Naive thymus-derived CD4-positive, alpha-beta T cell (primary cell): ENCODE measurements around the gene ANK3. TPM values are rescaled to one million over a fixed set of nuclear protein-coding genes. Genes with fewer than 3 reads are reported as not detected.

Experiments
- ATAC-seq: fragments of 150-1000 bp; cut with Tn5 transposase; 2 replicates; pipeline ENCODE4 v1.10.0; 2021; ENCODE audit warnings: mild to moderate bottlenecking, moderate library complexity
- CTCF ChIA-PET: fragments of 350-600 bp; sonication (Branson Sonifier 250); formaldehyde crosslinking; loops from one replicate; lab custom pipeline; 2021; ENCODE audit warnings: antibody characterized with exemption; lab: Charles Lee
- POLR2A ChIA-PET: fragments of 350-600 bp; sonication (Branson Sonifier 250); formaldehyde crosslinking; loops from one replicate; lab custom pipeline; 2021; ENCODE audit warnings: antibody characterized with exemption, inconsistent platforms; lab: Charles Lee
- DNase-seq, 9 donors: peaks; one replicate each; pipeline versions ENCODE4 v3.0.0 to v3.0.0-alpha.2; 2020 to 2022; ENCODE audit warnings: mixed read lengths in 1 of 9
- H3K27ac ChIP-seq: one replicate; pipeline ENCODE4 v1.7.0; 2013; ENCODE audit warnings: mild to moderate bottlenecking, low read depth, low read length, moderate library complexity
- H3K27me3 ChIP-seq, 2 donors: one replicate each; pipeline ENCODE4 v1.7.0; 2013; ENCODE audit warnings: low read length in 2 of 2, mild to moderate bottlenecking in 2 of 2, moderate library complexity in 2 of 2; ENCODE audit not compliant: control insufficient read depth in 2 of 2, insufficient read depth in 2 of 2
- H3K36me3 ChIP-seq, 3 experiments: 1 replicate in 2 of 3; 2 replicates in 1 of 3; pipeline ENCODE4 v1.7.0; 2013; ENCODE audit warnings: low read length in 3 of 3, mild to moderate bottlenecking in 3 of 3, moderate library complexity in 1 of 3; ENCODE audit not compliant: insufficient read depth in 3 of 3, control insufficient read depth in 2 of 3
- H3K4me1 ChIP-seq, 2 donors: one replicate each; pipeline ENCODE4 v1.7.0; 2013; ENCODE audit warnings: low read length in 2 of 2, mild to moderate bottlenecking in 2 of 2, moderate library complexity in 1 of 2; ENCODE audit not compliant: control insufficient read depth in 2 of 2, insufficient read depth in 2 of 2
- H3K4me3 ChIP-seq: 2 replicates; pipeline ENCODE4 v1.7.0; 2013; ENCODE audit warnings: mild to moderate bottlenecking, low read length
- H3K9me3 ChIP-seq, 3 experiments: 1 replicate in 2 of 3; 2 replicates in 1 of 3; pipeline ENCODE4 v1.7.0; 2013; ENCODE audit warnings: low read length in 3 of 3; ENCODE audit not compliant: control insufficient read depth in 2 of 3
- H3K27ac Mint-ChIP-seq, 9 donors: one replicate each; pipeline ENCODE4 v1.8.0; 2020 to 2022; ENCODE audit warnings: mixed read lengths in 9 of 9, mild to moderate bottlenecking in 8 of 9, moderate library complexity in 5 of 9, inconsistent platforms in 2 of 9
- H3K27me3 Mint-ChIP-seq, 5 donors: one replicate each; pipeline ENCODE4 v1.8.0; 2021 to 2022; ENCODE audit warnings: mixed read lengths in 5 of 5, mild to moderate bottlenecking in 1 of 5
- H3K36me3 Mint-ChIP-seq, 5 donors: one replicate each; pipeline ENCODE4 v1.8.0; 2020 to 2022; ENCODE audit warnings: mixed read lengths in 5 of 5, mild to moderate bottlenecking in 3 of 5, inconsistent platforms in 1 of 5
- H3K4me1 Mint-ChIP-seq, 7 donors: one replicate each; pipeline ENCODE4 v1.8.0; 2020 to 2022; ENCODE audit warnings: mixed read lengths in 7 of 7, mild to moderate bottlenecking in 3 of 7, inconsistent platforms in 1 of 7
- H3K4me3 Mint-ChIP-seq, 10 donors: one replicate each; pipeline ENCODE4 v1.8.0; 2020 to 2022; ENCODE audit warnings: mild to moderate bottlenecking in 10 of 10, mixed read lengths in 10 of 10, moderate library complexity in 6 of 10, inconsistent platforms in 2 of 10
- H3K9me3 Mint-ChIP-seq, 11 donors: one replicate each; pipeline ENCODE4 v1.8.0; 2020 to 2022; ENCODE audit warnings: mixed read lengths in 11 of 11, mild to moderate bottlenecking in 4 of 11, inconsistent platforms in 1 of 11, moderate library complexity in 1 of 11
- intact Hi-C, 2 donors: fragments of 100-400 bp; cut with micrococcal nuclease; formaldehyde crosslinking; loops; one replicate each; pipeline ENCODE4 v1.15.1; 2023
- polyA plus RNA-seq, 2 donors: library from polyadenylated mRNA; unstranded; fragments of 300-500 nt; fragmentation: Illumina TruSeq; gene quantifications; one replicate each; pipeline ENCODE4 v1.2.3, GENCODE V29; 2021
- total RNA-seq, 6 experiments: library from RNA in 5 of 6; stranded (reverse) in 5 of 6; gene quantifications; 1 replicate in 5 of 6; 2 replicates in 1 of 6; pipeline ENCODE4 v1.2.3 and lab custom pipeline; 2021 to 2026

The ANK3 gene
- total and polyA plus RNA-seq, 7 experiments from 2014 or later = 23.9 to 72.9 (median 61.4) TPM

DNA sequence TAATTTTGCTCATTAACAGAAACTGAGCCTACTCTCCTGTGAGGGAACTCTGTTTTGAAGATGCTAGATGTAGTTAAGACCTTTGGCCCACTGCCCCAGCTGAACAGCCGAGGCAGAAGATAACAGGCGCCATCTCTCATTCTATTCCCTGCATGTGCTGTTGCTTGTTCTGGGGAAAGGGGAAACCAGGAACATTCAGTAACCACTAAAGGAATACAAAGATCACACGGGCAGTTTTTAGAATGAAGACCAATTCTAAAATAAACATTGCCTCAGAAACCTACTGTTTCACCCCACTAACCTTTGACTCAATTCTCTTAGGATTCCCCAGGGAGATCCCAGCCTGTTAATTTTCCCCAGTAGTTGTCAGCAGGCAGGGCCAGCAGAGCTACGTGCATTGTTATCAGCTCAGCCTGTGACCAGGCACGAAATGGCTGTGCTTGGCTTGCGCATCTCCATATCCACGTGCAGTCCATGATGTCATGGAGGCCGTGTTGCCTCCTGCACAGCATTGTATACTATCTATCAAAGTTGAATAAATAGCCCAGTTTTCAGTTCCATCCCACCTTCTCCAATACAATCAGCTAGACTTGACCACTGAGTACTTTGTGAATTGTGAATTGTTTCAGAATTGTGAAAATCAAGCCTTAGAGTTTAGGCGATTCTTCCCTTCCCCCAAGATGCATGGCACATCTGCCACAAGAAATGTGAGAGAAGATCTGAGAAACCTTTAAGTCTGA is 36.0 kb downstream of the ANK3 start:
- no peak for ATAC-seq
- no peak overlapping the region for H3K4me3 Mint-ChIP-seq

DNA sequence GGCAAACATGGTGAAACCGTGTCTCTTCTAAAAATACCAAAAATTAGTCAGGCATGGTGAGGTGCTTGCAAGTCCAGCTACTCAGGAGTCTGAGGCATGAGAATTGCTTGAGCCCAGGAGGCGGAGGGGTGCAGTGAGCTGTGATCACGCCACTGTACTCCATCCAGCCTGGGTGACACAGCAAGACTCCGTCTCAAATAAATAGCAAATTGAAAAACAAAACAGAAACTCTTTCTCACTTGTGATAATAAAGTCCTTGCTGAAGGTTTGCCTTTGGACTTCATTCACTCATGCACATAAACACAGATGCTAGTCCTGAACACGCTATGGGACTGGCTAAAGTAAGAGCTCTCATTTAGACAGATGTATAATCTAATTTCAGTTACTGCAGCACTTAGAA is 37.6 kb downstream of the ANK3 start:
- no peak overlapping the region for H3K27ac Mint-ChIP-seq
- H3K4me1 Mint-ChIP-seq = peaks cover 0 to 40% (median 12%) of the 10 kb centered on the region in 7 donors
- no peaks in the 10 kb centered on the region for H3K4me1 ChIP-seq
- ChIA-PET POLR2A (no interaction called here), CTCF (no interaction called here)
- H3K4me3 Mint-ChIP-seq = no peak overlapping the region
- no peak overlapping the region for H3K27ac ChIP-seq
- DNase-seq = no peak
- no peaks in the 10 kb centered on the region for H3K9me3 ChIP-seq
- peaks cover 0 to 8% (median 3%) of the 10 kb centered on the region in 5 donors for H3K36me3 Mint-ChIP-seq
- intact Hi-C loops = no loop called here
- H3K27me3 ChIP-seq = no peaks in the 10 kb centered on the region
- no peaks in the 10 kb centered on the region for H3K9me3 Mint-ChIP-seq
- no peak overlapping the region for H3K4me3 ChIP-seq
- no peaks in the 10 kb centered on the region for H3K27me3 Mint-ChIP-seq
- H3K36me3 ChIP-seq = no peaks in the 10 kb centered on the region
- ATAC-seq = no peak

More for the DNA sequence above, 36.0 kb downstream of the ANK3 start:
- Mint-ChIP-seq H3K27ac (no peak overlapping the region), H3K4me1 (peaks cover 0 to 35% (median 12%) of the 10 kb centered on the region in 7 donors), H3K27me3 (no peaks in the 10 kb centered on the region), H3K9me3 (no peaks in the 10 kb centered on the region), H3K36me3 (peaks cover 0 to 8% (median 3%) of the 10 kb centered on the region in 5 donors)
- H3K4me3 ChIP-seq = no peak overlapping the region
- ChIA-PET POLR2A (no interaction called here), CTCF (interaction anchor here (0.6 kb wide), 2 partner anchors 10 to 366 kb away, joined by 3 read pairs; no protein-coding TSS in a partner anchor)
- intact Hi-C loops = no loop called here
- no peaks in the 10 kb centered on the region for H3K9me3 ChIP-seq
- no peaks in the 10 kb centered on the region for H3K4me1 ChIP-seq
- no peaks in the 10 kb centered on the region for H3K27me3 ChIP-seq
- H3K36me3 ChIP-seq = no peaks in the 10 kb centered on the region
- H3K27ac ChIP-seq = no peak overlapping the region
- no peak for DNase-seq

DNA sequence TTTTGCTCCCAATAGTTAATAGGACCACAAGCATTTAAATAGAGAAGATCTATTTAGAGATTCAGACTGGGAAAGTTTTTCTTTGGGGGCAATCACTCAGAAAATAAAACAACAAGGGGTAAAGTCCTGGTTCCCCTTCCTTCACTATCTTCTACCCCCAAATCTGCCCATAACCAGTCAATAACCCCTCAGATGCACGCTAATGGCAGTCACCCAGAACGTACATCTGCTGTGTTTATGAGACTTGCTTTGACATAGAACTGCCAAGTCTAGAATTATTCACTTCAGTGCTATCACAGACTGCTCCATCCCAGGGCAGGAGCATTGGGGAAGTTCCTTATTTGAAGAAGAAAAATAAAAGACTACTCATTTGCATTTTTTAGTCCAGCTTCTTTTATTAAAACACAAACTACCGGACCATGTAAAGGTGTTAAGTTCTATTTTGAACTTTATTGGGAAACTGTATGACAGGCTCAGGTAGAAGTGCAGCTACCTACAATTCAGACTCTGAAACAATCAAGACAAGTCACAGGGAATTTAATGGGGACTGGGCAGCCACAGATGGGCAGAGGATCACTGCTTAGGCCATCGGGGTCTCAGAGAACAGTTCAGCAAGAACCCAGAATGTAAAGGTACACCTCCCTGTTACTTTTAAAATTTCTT is 38.4 kb downstream of the ANK3 start:
- CTCF ChIA-PET = no interaction called here
- Histone ChIP-seq H3K9me3 (no peaks in the 10 kb centered on the region), H3K27me3 (no peaks in the 10 kb centered on the region), H3K36me3 (no peaks in the 10 kb centered on the region), H3K27ac (no peak overlapping the region), H3K4me1 (no peaks in the 10 kb centered on the region), H3K4me3 (no peak overlapping the region)
- Mint-ChIP-seq H3K36me3 (peaks cover 0 to 8% (median 3%) of the 10 kb centered on the region in 5 donors), H3K4me1 (peaks cover 0 to 43% (median 12%) of the 10 kb centered on the region in 7 donors), H3K4me3 (no peak overlapping the region), H3K27ac (peak overlapping the region in 1 of 9 donors; percentile 38), H3K27me3 (no peaks in the 10 kb centered on the region), H3K9me3 (no peaks in the 10 kb centered on the region)
- DNase-seq (no peak), ATAC-seq (peak; percentile 47)
- intact Hi-C loops = no loop called here
- POLR2A ChIA-PET = no interaction called here

DNA sequence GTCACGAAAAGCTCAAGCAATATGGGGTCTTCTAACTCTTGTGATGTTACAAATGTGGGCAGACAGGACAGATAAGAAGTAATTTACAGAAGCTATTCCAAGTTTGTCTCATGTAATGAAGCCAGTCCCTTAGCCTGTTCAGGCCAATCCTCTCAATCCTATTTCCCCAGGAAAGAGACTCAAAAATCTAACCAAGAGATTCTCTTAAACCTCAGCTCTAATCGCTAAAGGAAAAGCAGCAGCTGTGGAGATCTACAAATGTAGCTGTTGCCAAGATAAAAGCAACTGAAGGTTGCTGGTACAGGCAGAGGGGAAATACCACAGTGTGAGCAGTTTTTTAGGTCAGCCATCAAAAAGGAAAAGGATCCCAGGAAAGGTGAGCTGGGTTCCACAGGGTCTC is 39.3 kb downstream of the ANK3 start:
- H3K36me3 ChIP-seq = no peaks in the 10 kb centered on the region
- H3K27ac Mint-ChIP-seq = peak overlapping the region in 1 of 9 donors; percentile 14
- no peak overlapping the region for H3K4me3 Mint-ChIP-seq
- H3K27me3 ChIP-seq = no peaks in the 10 kb centered on the region
- ATAC-seq (no peak), DNase-seq (no peak)
- peaks cover 0 to 8% (median 4%) of the 10 kb centered on the region in 5 donors for H3K36me3 Mint-ChIP-seq
- H3K27ac ChIP-seq = no peak overlapping the region
- H3K9me3 Mint-ChIP-seq = no peaks in the 10 kb centered on the region
- intact Hi-C loops = no loop called here
- CTCF ChIA-PET = interaction anchor here (0.6 kb wide), 1 partner anchor 10 kb away, joined by 3 read pairs; no protein-coding TSS in a partner anchor
- no peak overlapping the region for H3K4me3 ChIP-seq
- H3K4me1 Mint-ChIP-seq = peaks cover 0 to 40% (median 12%) of the 10 kb centered on the region in 7 donors
- no peaks in the 10 kb centered on the region for H3K9me3 ChIP-seq
- POLR2A ChIA-PET = no interaction called here
- H3K27me3 Mint-ChIP-seq = no peaks in the 10 kb centered on the region
- H3K4me1 ChIP-seq = no peaks in the 10 kb centered on the region

DNA sequence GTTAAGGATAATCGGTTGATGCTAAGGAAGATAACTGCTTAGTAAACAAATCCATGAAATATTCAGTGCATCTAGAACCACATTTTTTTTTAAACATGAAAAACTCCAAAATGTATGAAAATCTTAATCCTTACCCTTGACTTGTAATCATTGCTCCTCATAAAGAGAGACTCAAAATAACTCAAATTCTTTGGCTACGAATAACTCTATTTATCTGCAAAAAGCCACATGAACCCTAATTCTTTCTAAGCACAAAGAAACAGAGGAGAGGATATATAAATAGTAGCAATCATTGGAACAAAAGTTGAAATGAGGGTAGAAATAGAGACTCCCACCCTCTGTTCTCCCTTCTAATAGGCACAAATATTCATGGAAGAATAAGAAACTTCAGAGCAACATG is 40.2 kb downstream of the ANK3 start:
- Histone ChIP-seq H3K27ac (no peak overlapping the region), H3K4me3 (no peak overlapping the region), H3K27me3 (no peaks in the 10 kb centered on the region), H3K4me1 (no peaks in the 10 kb centered on the region), H3K36me3 (no peaks in the 10 kb centered on the region), H3K9me3 (no peaks in the 10 kb centered on the region)
- no peaks in the 10 kb centered on the region for H3K27me3 Mint-ChIP-seq
- no peaks in the 10 kb centered on the region for H3K9me3 Mint-ChIP-seq
- ChIA-PET CTCF (no interaction called here), POLR2A (no interaction called here)
- H3K36me3 Mint-ChIP-seq = peaks cover 0 to 8% (median 6%) of the 10 kb centered on the region in 5 donors
- ATAC-seq (no peak), DNase-seq (no peak)
- H3K4me1 Mint-ChIP-seq = peaks cover 0 to 40% (median 12%) of the 10 kb centered on the region in 7 donors
- H3K4me3 Mint-ChIP-seq = no peak overlapping the region
- H3K27ac Mint-ChIP-seq = no peak overlapping the region
- intact Hi-C loops = no loop called here

DNA sequence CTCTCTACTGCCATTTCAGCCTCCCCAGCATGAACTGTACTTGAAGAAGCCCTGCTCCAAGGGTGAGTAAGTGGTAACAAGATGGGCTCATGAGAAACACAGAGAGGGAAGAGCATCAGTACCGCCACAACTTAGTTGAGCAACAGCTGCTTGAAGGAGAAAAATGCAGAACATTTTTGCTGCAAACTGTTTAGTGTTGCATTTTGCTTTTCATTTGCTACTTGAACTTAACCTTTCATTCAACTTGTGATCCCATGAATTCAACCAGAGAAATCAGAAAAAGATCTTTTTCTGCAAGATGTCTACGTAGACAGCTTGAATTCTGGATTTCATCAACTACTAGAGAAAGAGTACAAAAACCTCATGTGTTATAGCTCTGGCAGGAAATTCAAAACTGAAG is 40.7 kb downstream of the ANK3 start:
- Mint-ChIP-seq H3K9me3 (no peaks in the 10 kb centered on the region), H3K4me1 (peaks cover 0 to 39% (median 12%) of the 10 kb centered on the region in 7 donors), H3K27ac (no peak overlapping the region), H3K36me3 (peaks cover 0 to 8% (median 6%) of the 10 kb centered on the region in 5 donors), H3K27me3 (no peaks in the 10 kb centered on the region), H3K4me3 (no peak overlapping the region)
- no peaks in the 10 kb centered on the region for H3K9me3 ChIP-seq
- ChIA-PET POLR2A (no interaction called here), CTCF (no interaction called here)
- intact Hi-C loops = no loop called here
- H3K36me3 ChIP-seq = no peaks in the 10 kb centered on the region
- H3K4me3 ChIP-seq = no peak overlapping the region
- ATAC-seq (no peak), DNase-seq (no peak)
- no peaks in the 10 kb centered on the region for H3K27me3 ChIP-seq
- H3K4me1 ChIP-seq = no peaks in the 10 kb centered on the region
- no peak overlapping the region for H3K27ac ChIP-seq
